Hepatocyte (in vitro differentiated cells): Measurements from ENCODE around the gene CHAF1A.

Experiments
- EZH2 ChIP-seq: fragments of 200-600 bp; sonication (generic); IDR thresholded peaks from 2 replicates; pipeline ENCODE4 v1.6.1; 2016; ENCODE audit warnings: antibody characterized with exemption, mild to moderate bottlenecking, borderline replicate concordance
- TF ChIP-seq, protein P1 (sequence below): fragments of 200-600 bp; sonication (generic); IDR thresholded peaks from 2 replicates; pipeline ENCODE4 v1.5.1; 2016; ENCODE audit warnings: antibody characterized with exemption, mild to moderate bottlenecking; ENCODE audit not compliant: poor library complexity

- TF ChIP-seq, protein P1, sequence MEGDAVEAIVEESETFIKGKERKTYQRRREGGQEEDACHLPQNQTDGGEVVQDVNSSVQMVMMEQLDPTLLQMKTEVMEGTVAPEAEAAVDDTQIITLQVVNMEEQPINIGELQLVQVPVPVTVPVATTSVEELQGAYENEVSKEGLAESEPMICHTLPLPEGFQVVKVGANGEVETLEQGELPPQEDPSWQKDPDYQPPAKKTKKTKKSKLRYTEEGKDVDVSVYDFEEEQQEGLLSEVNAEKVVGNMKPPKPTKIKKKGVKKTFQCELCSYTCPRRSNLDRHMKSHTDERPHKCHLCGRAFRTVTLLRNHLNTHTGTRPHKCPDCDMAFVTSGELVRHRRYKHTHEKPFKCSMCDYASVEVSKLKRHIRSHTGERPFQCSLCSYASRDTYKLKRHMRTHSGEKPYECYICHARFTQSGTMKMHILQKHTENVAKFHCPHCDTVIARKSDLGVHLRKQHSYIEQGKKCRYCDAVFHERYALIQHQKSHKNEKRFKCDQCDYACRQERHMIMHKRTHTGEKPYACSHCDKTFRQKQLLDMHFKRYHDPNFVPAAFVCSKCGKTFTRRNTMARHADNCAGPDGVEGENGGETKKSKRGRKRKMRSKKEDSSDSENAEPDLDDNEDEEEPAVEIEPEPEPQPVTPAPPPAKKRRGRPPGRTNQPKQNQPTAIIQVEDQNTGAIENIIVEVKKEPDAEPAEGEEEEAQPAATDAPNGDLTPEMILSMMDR, result no peak
- TF ChIP-seq EZH2, result no peak
These were observed 89.0 kb downstream of the CHAF1A start for GRCh38 chr19:4491446-4491845.
